NCI-H524 (cell line): ENCODE results near the gene RAB3IL1.

ENCODE experiments used
- DNase-seq, 2 experiments: peaks; one replicate each; lab custom pipeline; 2025; lab: John Stamatoyannopoulos, UW

Gene RAB3IL1

GRCh38 chr11:61866231-61866957 lies 51.0 kb downstream of the RAB3IL1 start:
- DNase-seq, result no peak

- DNase-seq, result no peak
These were observed 52.3 kb downstream of the RAB3IL1 start for GRCh38 chr11:61864814-61865775.

GRCh38 chr11:61863548-61864081 lies 53.8 kb downstream of the RAB3IL1 start:
- DNase-seq, result no peak

- no peak for DNase-seq
These were observed 54.4 kb downstream of the RAB3IL1 start for GRCh38 chr11:61862714-61863547.

GRCh38 chr11:61861634-61862033 lies 55.7 kb downstream of the RAB3IL1 start:
- DNase-seq, result no peak

- no peak for DNase-seq
These were observed 57.1 kb downstream of the RAB3IL1 start for GRCh38 chr11:61860054-61860903.

- DNase-seq, result no peak
These were observed 61.3 kb downstream of the RAB3IL1 start for GRCh38 chr11:61855939-61856680.

- DNase-seq, result no peak
These were observed 62.2 kb downstream of the RAB3IL1 start for GRCh38 chr11:61854966-61855714.

GRCh38 chr11:61854206-61854895 lies 63.0 kb downstream of the RAB3IL1 start:
- DNase-seq, result no peak

- no peak for DNase-seq
These were observed 63.6 kb downstream of the RAB3IL1 start for GRCh38 chr11:61853698-61854169.

GRCh38 chr11:61851900-61852295 lies 65.5 kb downstream of the RAB3IL1 start:
- no peak for DNase-seq

- DNase-seq, result no peak
These were observed 66.1 kb downstream of the RAB3IL1 start for GRCh38 chr11:61851113-61851899.

- DNase-seq, result no peak
These were observed 66.7 kb downstream of the RAB3IL1 start for GRCh38 chr11:61850687-61851086.

GRCh38 chr11:61848631-61849030 lies 68.7 kb downstream of the RAB3IL1 start:
- no peak for DNase-seq

- DNase-seq, result no peak
These were observed 69.3 kb downstream of the RAB3IL1 start for GRCh38 chr11:61847914-61848581.
